ENCODE measurements around the gene NBAS. TPM values are rescaled to one million over a fixed set of nuclear protein-coding genes. Genes with fewer than 3 reads are reported as not detected.

The NBAS gene
- polyA plus RNA-seq, 1 donor (not counting 4 experiments of a cell fraction or from before 2014, with no cell fraction given) = 27.9 TPM

DNA sequence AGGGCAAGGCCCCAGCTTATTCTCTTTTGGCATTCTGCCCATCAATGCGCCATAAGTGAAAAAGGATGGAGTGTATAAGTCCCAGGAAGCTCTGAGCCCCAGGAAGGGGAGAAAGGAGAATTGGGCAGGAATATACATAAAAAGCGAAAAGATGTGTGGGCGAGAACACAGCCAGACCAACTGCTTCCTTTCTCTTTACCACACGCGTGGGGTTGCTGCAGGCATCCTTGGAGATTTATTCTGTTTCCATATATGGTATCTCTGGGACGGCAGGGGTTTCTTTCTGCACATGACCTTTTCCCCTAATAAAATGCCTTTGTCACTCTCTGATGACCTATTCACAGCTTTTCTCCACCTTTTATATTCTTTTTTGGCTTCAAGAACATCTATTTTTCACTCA, 440.5 kb downstream of the NBAS start:
- Histone ChIP-seq H3K79me2 (ENCODE audit: control insufficient read depth, insufficient read depth, low read length) (no peaks in the 10 kb centered on the region), H4K20me1 (ENCODE audit: control insufficient read depth, extremely low read depth, insufficient read depth, low read length) (no peaks in the 10 kb centered on the region), H3K27ac (ENCODE audit: control insufficient read depth, insufficient read depth, low read length) (no peak overlapping the region), H3K27me3 (ENCODE audit: control insufficient read depth, extremely low read depth, insufficient read depth, low read length) (no peaks in the 10 kb centered on the region), H3K4me2 (ENCODE audit: control insufficient read depth, extremely low read depth, insufficient read depth, low read depth, low read length) (no peak overlapping the region), H3K4me3 (ENCODE audit: control insufficient read depth in 2 of 3, extremely low read depth in 1 of 3, insufficient read depth in 2 of 3, low read depth in 1 of 3, low read length in 3 of 3) (no peak overlapping the region), H3K9me1 (ENCODE audit: control insufficient read depth, extremely low read depth, insufficient read depth, low read length) (no peaks in the 10 kb centered on the region), H3K9me3 (ENCODE audit: control insufficient read depth, low read depth, low read length) (no peaks in the 10 kb centered on the region), H3K9ac (ENCODE audit: control insufficient read depth, extremely low read depth, insufficient read depth, low read length) (no peak overlapping the region), H3K4me1 (ENCODE audit: control insufficient read depth, extremely low read depth, insufficient read depth, low read length) (no peaks in the 10 kb centered on the region), H3K36me3 (ENCODE audit: control insufficient read depth in 2 of 2, extremely low read depth in 1 of 2, insufficient read depth in 2 of 2, low read length in 2 of 2) (no peaks in the 10 kb centered on the region), H2AFZ (ENCODE audit: control insufficient read depth, low read length) (no peak overlapping the region)
- FAIRE-seq (no peak), DNase-seq (ENCODE audit: low read depth, low spot score) (no peak)
- TF ChIP-seq CTCF (optimal IDR thresholded peaks at IDR 0.05 in 1 of 3, IDR thresholded peaks at IDR 0.05 in 1 of 3, conservative IDR thresholded peaks at IDR 0.05 in 1 of 3; ENCODE audit: extremely low read depth in 1 of 3, insufficient read depth in 2 of 3, low read length in 3 of 3) (no peak), EZH2 (IDR thresholded peaks at IDR 0.05; ENCODE audit: low read length) (no peak)
- dilution Hi-C loops (cut with MboI; ENCODE audit: extremely low pct_ligation_motif_present, low sequenced_read_pairs) = no loop called here

DNA sequence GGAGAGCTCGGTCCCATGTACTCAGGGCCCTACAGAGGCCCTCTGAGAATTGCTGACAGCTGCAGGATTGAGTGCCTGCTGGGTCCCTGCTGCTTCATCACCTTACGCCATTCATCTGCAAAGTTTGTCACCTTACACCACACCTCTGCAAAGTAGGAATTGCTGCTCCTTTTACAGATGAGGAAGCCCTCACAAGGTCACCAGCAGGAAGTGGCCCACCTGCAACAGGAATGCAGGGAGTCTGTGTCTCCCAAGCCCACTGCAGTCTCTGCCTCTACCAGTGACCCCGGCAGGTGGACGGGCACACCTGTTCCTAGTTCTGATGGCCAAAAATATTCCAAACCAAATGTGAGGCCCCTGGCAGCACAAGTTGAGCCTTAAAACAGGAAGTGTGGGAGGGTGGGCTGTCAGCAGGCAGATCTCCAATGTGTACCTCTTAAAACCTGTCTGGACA, 441.4 kb downstream of the NBAS start:
- no peak overlapping the region for H3K4me3 ChIP-seq (ENCODE audit: control insufficient read depth in 2 of 3, extremely low read depth in 1 of 3, insufficient read depth in 2 of 3, low read depth in 1 of 3, low read length in 3 of 3)
- H3K9me1 ChIP-seq (ENCODE audit: control insufficient read depth, extremely low read depth, insufficient read depth, low read length) = no peaks in the 10 kb centered on the region
- H3K36me3 ChIP-seq (ENCODE audit: control insufficient read depth in 2 of 2, extremely low read depth in 1 of 2, insufficient read depth in 2 of 2, low read length in 2 of 2) = no peaks in the 10 kb centered on the region
- no peaks in the 10 kb centered on the region for H3K9me3 ChIP-seq (ENCODE audit: control insufficient read depth, low read depth, low read length)
- H3K9ac ChIP-seq (ENCODE audit: control insufficient read depth, extremely low read depth, insufficient read depth, low read length) = no peak overlapping the region
- FAIRE-seq (no peak), DNase-seq (ENCODE audit: low read depth, low spot score) (no peak)
- dilution Hi-C loops (cut with MboI; ENCODE audit: extremely low pct_ligation_motif_present, low sequenced_read_pairs) = no loop called here
- H3K4me1 ChIP-seq (ENCODE audit: control insufficient read depth, extremely low read depth, insufficient read depth, low read length) = no peaks in the 10 kb centered on the region
- H3K27me3 ChIP-seq (ENCODE audit: control insufficient read depth, extremely low read depth, insufficient read depth, low read length) = no peaks in the 10 kb centered on the region
- H3K4me2 ChIP-seq (ENCODE audit: control insufficient read depth, extremely low read depth, insufficient read depth, low read depth, low read length) = no peak overlapping the region
- H3K27ac ChIP-seq (ENCODE audit: control insufficient read depth, insufficient read depth, low read length) = no peak overlapping the region
- TF ChIP-seq EZH2 (IDR thresholded peaks at IDR 0.05; ENCODE audit: low read length) (no peak), CTCF (optimal IDR thresholded peaks at IDR 0.05 in 1 of 3, IDR thresholded peaks at IDR 0.05 in 1 of 3, conservative IDR thresholded peaks at IDR 0.05 in 1 of 3; ENCODE audit: extremely low read depth in 1 of 3, insufficient read depth in 2 of 3, low read length in 3 of 3) (no peak)
- no peaks in the 10 kb centered on the region for H3K79me2 ChIP-seq (ENCODE audit: control insufficient read depth, insufficient read depth, low read length)
- H2AFZ ChIP-seq (ENCODE audit: control insufficient read depth, low read length) = no peak overlapping the region
- no peaks in the 10 kb centered on the region for H4K20me1 ChIP-seq (ENCODE audit: control insufficient read depth, extremely low read depth, insufficient read depth, low read length)

All from keratinocyte (primary cell).